Lung (tissue), 12 donors: ENCODE data around the gene CORO2A. TPM values are rescaled to one million over a fixed set of nuclear protein-coding genes. Genes with fewer than 3 reads are reported as not detected.

ENCODE experiments used
- ATAC-seq: fragments of 200-7000 bp; cut with Tn5 transposase; one replicate; pipeline ENCODE4 v1.9.1; 2020; ENCODE audit warnings: moderate number of reproducible peaks; ENCODE audit not compliant: insufficient read depth, low FRiP score
- DNase-seq, 3 donors: peaks; one replicate each; pipeline ENCODE4 v3.0.0-alpha.2; 2013 to 2017
- H3K27ac ChIP-seq, 2 donors: one replicate each; pipeline ENCODE4 v1.5.1; 2013; ENCODE audit warnings: mild to moderate bottlenecking in 2 of 2, moderate library complexity in 2 of 2, control low read depth in 1 of 2, inconsistent platforms in 1 of 2, low read depth in 1 of 2, low read length in 1 of 2
- H3K27me3 ChIP-seq, 3 donors: one replicate each; pipeline ENCODE4 v1.5.1; 2013; ENCODE audit warnings: low read length in 2 of 3; ENCODE audit not compliant: control insufficient read depth in 3 of 3, insufficient read depth in 3 of 3
- H3K36me3 ChIP-seq, 4 donors: one replicate each; pipeline ENCODE4 v1.5.1; 2013; ENCODE audit warnings: low read length in 4 of 4, mild to moderate bottlenecking in 1 of 4, moderate library complexity in 1 of 4; ENCODE audit not compliant: control insufficient read depth in 4 of 4, insufficient read depth in 4 of 4
- H3K4me1 ChIP-seq, 5 donors: one replicate each; pipeline ENCODE4 v1.5.1; 2013; ENCODE audit warnings: low read length in 5 of 5, mild to moderate bottlenecking in 2 of 5, moderate library complexity in 1 of 5; ENCODE audit not compliant: control insufficient read depth in 5 of 5, insufficient read depth in 5 of 5
- H3K4me3 ChIP-seq: one replicate; pipeline ENCODE4 v1.5.1; 2013; ENCODE audit warnings: mild to moderate bottlenecking, control low read depth, moderate library complexity
- H3K9ac ChIP-seq, 2 donors: one replicate each; pipeline ENCODE4 v1.5.1; 2013; ENCODE audit warnings: low read length in 2 of 2, control low read depth in 1 of 2; ENCODE audit not compliant: insufficient read depth in 1 of 2
- H3K9me3 ChIP-seq, 4 donors: one replicate each; pipeline ENCODE4 v1.5.1; 2013; ENCODE audit warnings: low read length in 3 of 4, mild to moderate bottlenecking in 1 of 4, moderate library complexity in 1 of 4; ENCODE audit not compliant: control insufficient read depth in 4 of 4, insufficient read depth in 3 of 4
- WGBS, 2 donors: extraction: QIAGEN DNeasy Blood & Tissue Kit; methylation state at CpG; one replicate each; pipeline ENCODE4 v1.1.7; 2013; 5-methylcytosine and 5-hydroxymethylcytosine counted together
- polyA plus RNA-seq, 2 donors: library from polyadenylated mRNA; stranded (reverse); fragments of 200-250 nt; gene quantifications; one replicate each; pipeline ENCODE4 v1.2.1, GENCODE V29; 2013
- total RNA-seq, 2 donors: library from RNA; depleted of rRNA in 1 of 2; stranded (reverse); fragments of >200 nt in 1 of 2; gene quantifications; one replicate each; pipeline ENCODE4 v1.2.1, GENCODE V29; 2014 to 2021
- TF ChIP-seq, protein P1 (sequence below): IDR thresholded peaks from 2 replicates; pipeline ENCODE4 v1.5.1; 2012; ENCODE audit warnings: mild to moderate bottlenecking; ENCODE audit errors: control extremely low read depth, extremely low read depth
- donor health status: control.
- donor health status: control.
- donor health status: Bipolar disorder and iron deficiency.
- donor health status: healthy.
- donor health status: DM: yes; HTN: yes; CAD: no.

The CORO2A gene
- total and polyA plus RNA-seq, 4 donors: 6.8 to 22.3 (median 14.7) TPM

GRCh38 chr9:98150164-98150563 lies 42.3 kb downstream of the CORO2A start:
- Histone ChIP-seq H3K27ac (peak overlapping the region in 1 of 2 donors; percentile 68), H3K36me3 (no peaks in the 10 kb centered on the region), H3K9ac (no peak overlapping the region), H3K9me3 (no peaks in the 10 kb centered on the region), H3K4me3 (no peak overlapping the region), H3K27me3 (no peaks in the 10 kb centered on the region), H3K4me1 (peaks cover 0 to 9% (median 0%) of the 10 kb centered on the region in 5 donors)
- TF ChIP-seq, protein P1, sequence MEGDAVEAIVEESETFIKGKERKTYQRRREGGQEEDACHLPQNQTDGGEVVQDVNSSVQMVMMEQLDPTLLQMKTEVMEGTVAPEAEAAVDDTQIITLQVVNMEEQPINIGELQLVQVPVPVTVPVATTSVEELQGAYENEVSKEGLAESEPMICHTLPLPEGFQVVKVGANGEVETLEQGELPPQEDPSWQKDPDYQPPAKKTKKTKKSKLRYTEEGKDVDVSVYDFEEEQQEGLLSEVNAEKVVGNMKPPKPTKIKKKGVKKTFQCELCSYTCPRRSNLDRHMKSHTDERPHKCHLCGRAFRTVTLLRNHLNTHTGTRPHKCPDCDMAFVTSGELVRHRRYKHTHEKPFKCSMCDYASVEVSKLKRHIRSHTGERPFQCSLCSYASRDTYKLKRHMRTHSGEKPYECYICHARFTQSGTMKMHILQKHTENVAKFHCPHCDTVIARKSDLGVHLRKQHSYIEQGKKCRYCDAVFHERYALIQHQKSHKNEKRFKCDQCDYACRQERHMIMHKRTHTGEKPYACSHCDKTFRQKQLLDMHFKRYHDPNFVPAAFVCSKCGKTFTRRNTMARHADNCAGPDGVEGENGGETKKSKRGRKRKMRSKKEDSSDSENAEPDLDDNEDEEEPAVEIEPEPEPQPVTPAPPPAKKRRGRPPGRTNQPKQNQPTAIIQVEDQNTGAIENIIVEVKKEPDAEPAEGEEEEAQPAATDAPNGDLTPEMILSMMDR: no peak
- ATAC-seq (peak; percentile 50), DNase-seq (no peak)
- 65 to 83% methylated on average over 7 of the region's 7 CpGs for WGBS, 2 donors

DNA sequence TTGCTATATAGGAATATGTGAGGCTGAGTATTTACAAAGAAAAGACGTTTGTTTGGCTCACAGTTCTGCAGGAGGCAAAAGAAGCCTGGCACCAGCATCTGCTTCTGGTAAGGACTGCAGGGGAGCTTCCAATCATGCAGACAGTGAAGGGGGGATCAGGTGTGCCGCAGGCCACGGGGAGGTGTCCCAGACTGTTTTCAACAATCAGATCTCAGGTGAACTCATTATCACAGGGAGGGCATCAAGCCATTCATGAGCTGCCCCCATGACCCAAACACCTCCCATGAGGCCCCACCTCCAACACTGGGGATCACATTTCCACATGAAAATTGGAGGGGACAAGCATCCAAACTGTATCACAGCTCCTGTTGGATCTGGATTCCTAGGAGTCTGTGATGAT lies 43.0 kb downstream of the CORO2A start:
- ATAC-seq (no peak), DNase-seq (no peak)
- Histone ChIP-seq H3K9ac (no peak overlapping the region), H3K4me3 (no peak overlapping the region), H3K9me3 (no peaks in the 10 kb centered on the region), H3K4me1 (peaks cover 0 to 9% (median 0%) of the 10 kb centered on the region in 5 donors), H3K27me3 (no peaks in the 10 kb centered on the region), H3K36me3 (no peaks in the 10 kb centered on the region), H3K27ac (no peak overlapping the region)
- TF ChIP-seq, protein P1: no peak
- WGBS, 2 donors: 68 to 72% methylated on average over 3 of the region's 3 CpGs

GRCh38 chr9:98148486-98148885 lies 44.0 kb downstream of the CORO2A start:
- H3K4me3 ChIP-seq: no peak overlapping the region
- H3K36me3 ChIP-seq: no peaks in the 10 kb centered on the region
- TF ChIP-seq, protein P1: no peak
- H3K9me3 ChIP-seq: no peaks in the 10 kb centered on the region
- H3K27me3 ChIP-seq: no peaks in the 10 kb centered on the region
- H3K27ac ChIP-seq: no peak overlapping the region
- 86% methylated on average over 2 of the region's 2 CpGs for WGBS, 2 donors
- no peak overlapping the region for H3K9ac ChIP-seq
- ATAC-seq (no peak), DNase-seq (no peak)
- peaks cover 0 to 9% (median 0%) of the 10 kb centered on the region in 5 donors for H3K4me1 ChIP-seq

DNA sequence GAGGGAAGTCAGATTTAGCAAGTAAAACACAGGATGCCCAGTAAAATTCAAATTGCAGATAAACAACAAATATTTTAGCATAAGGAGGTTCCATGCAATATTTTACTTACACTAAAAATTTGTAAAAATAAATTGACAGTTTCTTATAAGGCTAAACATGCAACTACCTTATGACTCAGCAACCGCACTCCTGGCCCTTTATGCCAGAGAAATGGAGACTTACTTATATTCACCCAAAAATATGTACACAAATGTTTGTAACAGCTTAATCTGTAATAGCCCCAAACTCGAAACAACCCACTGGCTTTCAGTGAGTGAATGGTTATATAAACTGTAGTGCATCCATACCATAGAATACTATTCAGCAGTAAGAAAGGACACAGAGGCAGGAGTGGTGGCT lies 44.9 kb downstream of the CORO2A start:
- TF ChIP-seq, protein P1: no peak
- Histone ChIP-seq H3K4me3 (no peak overlapping the region), H3K27ac (no peak overlapping the region), H3K9me3 (no peaks in the 10 kb centered on the region), H3K27me3 (no peaks in the 10 kb centered on the region), H3K36me3 (no peaks in the 10 kb centered on the region), H3K9ac (no peak overlapping the region), H3K4me1 (peaks cover 0 to 13% (median 0%) of the 10 kb centered on the region in 5 donors)
- no peak for ATAC-seq
- WGBS, 2 donors: 84 to 91% methylated on average over 2 of the region's 2 CpGs
- DNase-seq: no peak
